Measurements from ENCODE around the gene COL8A1. TPM values are rescaled to one million over a fixed set of nuclear protein-coding genes. Genes with fewer than 3 reads are reported as not detected.

Gene COL8A1
- total RNA-seq, 1 experiment from 2014 or later = 0.13 TPM

GRCh38 chr3:99836681-99837080 is 198.3 kb downstream of the COL8A1 start:
- no peaks in the 10 kb centered on the region for H3K36me3 ChIP-seq (ENCODE audit: control insufficient read depth, insufficient read depth, low read length)
- in situ Hi-C loops (cut with HindIII; ENCODE audit: low pct_unique_long_range_greater_than_20kb, low sequenced_read_pairs) = no loop called here

GRCh38 chr3:99837715-99838114 is 199.3 kb downstream of the COL8A1 start:
- intact Hi-C loops (cut with micrococcal nuclease; ENCODE audit: unreplicated experiment) (no loop called here), in situ Hi-C loops (cut with HindIII; ENCODE audit: low pct_unique_long_range_greater_than_20kb, low sequenced_read_pairs) (no loop called here)
- Histone ChIP-seq H3K4me1 (ENCODE audit: control insufficient read depth, insufficient read depth, low read length) (0 out of 2 replicates have a peak, but pooled peaks cover 2% of the 10 kb centered on the region), H3K27me3 (ENCODE audit: control insufficient read depth, insufficient read depth, low read length) (no peaks in the 10 kb centered on the region), H3K27ac (ENCODE audit: low read length) (no peak overlapping the region), H3K4me3 (ENCODE audit: low read depth in 2 of 2, low read length in 2 of 2) (no peak overlapping the region), H3K36me3 (ENCODE audit: control insufficient read depth, insufficient read depth, low read length) (no peaks in the 10 kb centered on the region), H3K9me3 (ENCODE audit: control insufficient read depth, insufficient read depth, low read depth, low read length) (no peaks in the 10 kb centered on the region)
- TF ChIP-seq REST (IDR thresholded peaks at IDR 0.05; ENCODE audit: insufficient read depth in 1 of 2, low read depth in 2 of 2, low read length in 1 of 2) = no peak
- no peak for TF ChIP-seq CTCF (IDR thresholded peaks at IDR 0.05)
- ChIA-PET POLR2A (no interaction called here), CTCF (no interaction called here)
- BruUV-seq (replicated peaks) = no TSS peak
- DNase-seq (ENCODE audit: low read depth, low spot score) = no peak
- ATAC-seq = no peak

More at GRCh38 chr3:99836681-99837080, 198.3 kb downstream of the COL8A1 start:
- no peak overlapping the region for H3K4me3 ChIP-seq (ENCODE audit: low read depth in 2 of 2, low read length in 2 of 2)
- DNase-seq (ENCODE audit: low read depth, low spot score) (no peak), ATAC-seq (no peak)
- intact Hi-C loops (cut with micrococcal nuclease; ENCODE audit: unreplicated experiment) = no loop called here
- no TSS peak for BruUV-seq (replicated peaks)
- H3K27ac ChIP-seq (ENCODE audit: low read length) = no peak overlapping the region
- no peaks in the 10 kb centered on the region for H3K27me3 ChIP-seq (ENCODE audit: control insufficient read depth, insufficient read depth, low read length)
- no peaks in the 10 kb centered on the region for H3K4me1 ChIP-seq (ENCODE audit: control insufficient read depth, insufficient read depth, low read length)
- no peak for TF ChIP-seq REST (IDR thresholded peaks at IDR 0.05; ENCODE audit: insufficient read depth in 1 of 2, low read depth in 2 of 2, low read length in 1 of 2)
- TF ChIP-seq SIN3A (IDR thresholded peaks at IDR 0.05; ENCODE audit: borderline replicate concordance, insufficient read depth, low read depth, low read length) = no peak
- TF ChIP-seq CTCF (IDR thresholded peaks at IDR 0.05) = no peak
- no peak for TF ChIP-seq POLR2AphosphoS5 (IDR thresholded peaks at IDR 0.05; ENCODE audit: low read depth, low read length)
- TF ChIP-seq TCF7L2 (IDR thresholded peaks at IDR 0.05; ENCODE audit: low read depth, low read length) = no peak
- CTCF ChIA-PET = interaction anchor here (0.7 kb wide), 1 partner anchor 10 kb away, joined by 6 read pairs; no protein-coding TSS in a partner anchor
- no peaks in the 10 kb centered on the region for H3K9me3 ChIP-seq (ENCODE audit: control insufficient read depth, insufficient read depth, low read depth, low read length)
- POLR2A ChIA-PET = interaction anchor here (0.5 kb wide), 1 partner anchor 10 kb away, joined by 3 read pairs; no protein-coding TSS in a partner anchor

Measured in Panc1 (cell line).